SH-SY5Y (cell line): ENCODE measurements around the gene LAMTOR5.

Experiments
- GATA2 ChIP-seq: IDR thresholded peaks from 2 replicates; pipeline ENCODE4 v1.6.1; 2011; ENCODE audit warnings: mild to moderate bottlenecking, low read depth, low read length
- GATA3 ChIP-seq: IDR thresholded peaks from 2 replicates; pipeline ENCODE4 v1.6.1; 2011; ENCODE audit warnings: low read depth, mild to moderate bottlenecking, low read length, moderate library complexity

DNA sequence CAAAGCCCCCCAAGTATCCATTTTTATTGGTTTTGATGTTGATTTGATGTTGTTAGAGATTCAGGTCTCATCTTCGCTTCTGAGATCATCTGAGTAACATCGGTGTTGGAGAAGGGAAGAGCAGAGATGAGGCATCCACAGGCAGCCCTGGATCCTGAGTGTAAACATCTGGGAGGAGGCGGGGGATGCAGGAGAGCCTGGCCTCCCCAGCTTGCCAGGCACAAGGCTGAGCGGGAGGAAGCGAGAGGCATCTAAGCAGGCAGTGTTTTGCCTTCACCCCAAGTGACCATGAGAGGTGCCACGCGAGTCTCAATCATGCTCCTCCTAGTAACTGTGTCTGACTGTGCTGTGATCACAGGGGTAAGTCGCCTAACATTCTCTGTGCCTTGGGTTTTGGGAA is 43.4 kb upstream of the LAMTOR5 start, which contains the start of gene PROK1:
- TF ChIP-seq GATA2 (no peak), GATA3 (no peak)
